ENCODE measurements around the gene RAE1. TPM values are rescaled to one million over a fixed set of nuclear protein-coding genes. Genes with fewer than 3 reads are reported as not detected.

RAE1 gene
- total RNA-seq, 1 experiment from 2014 or later = 53.1 TPM

DNA sequence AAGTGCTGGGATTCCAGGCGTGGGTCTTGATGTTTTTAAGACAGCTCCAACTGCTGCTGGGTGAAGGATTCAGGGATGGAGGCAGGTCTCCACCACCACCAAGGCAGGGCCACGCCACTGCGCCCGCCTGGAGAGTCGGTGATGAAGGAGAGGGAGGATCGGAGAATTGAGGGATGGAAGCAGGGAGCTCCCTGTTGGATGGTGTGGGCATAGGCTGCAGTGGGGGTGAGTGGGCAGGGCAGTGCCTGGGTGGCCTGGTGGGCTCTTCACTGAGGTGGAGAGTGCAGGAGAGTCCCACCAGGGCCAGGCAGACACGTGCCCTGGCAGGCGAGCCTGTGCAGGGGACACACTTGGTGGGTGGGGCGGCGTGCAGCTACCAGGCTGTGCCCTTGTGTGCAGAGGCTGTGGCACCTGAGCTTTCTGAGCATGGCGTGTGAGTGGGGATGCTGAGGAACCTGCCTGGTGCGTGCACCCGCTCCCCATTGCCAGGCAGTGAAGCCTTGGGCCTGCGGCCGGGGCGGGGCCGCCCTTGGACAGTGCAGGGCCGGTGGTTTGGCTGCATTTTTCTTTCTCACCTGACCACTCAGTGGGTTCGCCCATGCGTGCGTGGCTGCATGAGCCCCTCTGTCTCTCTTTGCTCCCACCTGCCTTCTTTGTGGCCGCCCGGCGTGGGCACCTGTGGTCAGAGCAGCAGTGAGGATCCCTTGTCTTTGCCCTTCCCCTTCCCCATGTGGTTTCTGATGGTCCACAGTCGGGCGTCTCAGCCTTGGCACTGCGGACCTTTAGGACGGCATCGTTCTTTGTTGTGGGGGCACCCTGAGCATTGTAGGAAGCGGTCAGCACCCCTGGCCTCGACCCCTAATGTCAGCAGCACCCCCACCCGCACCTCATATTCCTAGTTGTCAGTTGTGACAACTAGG is 51.4 kb downstream of the RAE1 start:
- Histone ChIP-seq H2BK20ac (ENCODE audit: low read depth, low read length, poor library complexity, severe bottlenecking) (no peak overlapping the region), H3K18ac (ENCODE audit: insufficient read length, low read depth, low read length) (no peak overlapping the region), H3T11ph (ENCODE audit: low read length) (no peak overlapping the region), H2BK15ac (ENCODE audit: low read depth, low read length) (no peak overlapping the region), H2AFZ (ENCODE audit: low read length) (no peak overlapping the region), H2AK5ac (ENCODE audit: insufficient read length, low read length) (no peak overlapping the region), H3K56ac (ENCODE audit: insufficient read length, low read depth, low read length) (no peak overlapping the region), H3K4me1 (ENCODE audit: insufficient read depth, low read length) (no peaks in the 10 kb centered on the region), H3K14ac (ENCODE audit: insufficient read depth, low read length) (no peak overlapping the region), H3K79me1 (ENCODE audit: insufficient read depth, low read depth, low read length, poor library complexity, severe bottlenecking) (no peaks in the 10 kb centered on the region), H4K91ac (ENCODE audit: insufficient read length, low read depth, low read length) (no peak overlapping the region), H3K4ac (ENCODE audit: low read depth, low read length) (no peak overlapping the region), H2BK5ac (ENCODE audit: insufficient read length, low read length) (no peak overlapping the region), H3K23ac (ENCODE audit: insufficient read length, low read depth, low read length) (no peak overlapping the region), H3K4me2 (ENCODE audit: insufficient read depth, insufficient read length, low read length) (no peak overlapping the region), H4K5ac (ENCODE audit: insufficient read length, low read depth, low read length) (no peak overlapping the region), H3K27ac (ENCODE audit: insufficient read length, low read depth, low read length) (no peak overlapping the region), H3K27me3 (ENCODE audit: insufficient read depth, low read length) (no peaks in the 10 kb centered on the region), H4K8ac (replicated peaks; ENCODE audit: insufficient read length, low read depth, low read length) (no peak overlapping the region), H2BK12ac (ENCODE audit: insufficient read length, low read depth, low read length) (no peak overlapping the region), H4K20me1 (ENCODE audit: control insufficient read depth, insufficient read depth, insufficient read length) (no peaks in the 10 kb centered on the region), H3K9ac (ENCODE audit: extremely low read depth, insufficient read length, low read length) (no peak overlapping the region), H3K9me3 (ENCODE audit: control insufficient read depth, low read depth, low read length) (no peaks in the 10 kb centered on the region), H2BK120ac (ENCODE audit: low read depth, low read length, poor library complexity, severe bottlenecking) (no peak overlapping the region), H3K79me2 (ENCODE audit: insufficient read depth, low read length) (no peaks in the 10 kb centered on the region; the same call in 1 of the 2 replicates), H3K23me2 (ENCODE audit: insufficient read length, low read depth, low read length, poor library complexity, severe bottlenecking) (no peaks in the 10 kb centered on the region)
- H3K9me3 Mint-ChIP-seq = no peaks in the 10 kb centered on the region
- WGBS (ENCODE audit: extremely low coverage, insufficient read length, low lambda C conversion rate) = no CpG with 5 or more reads among the region's 32 CpGs
- no peak overlapping the region for H3K4me3 Mint-ChIP-seq
- peaks cover 8 to 13% of the 10 kb centered on the region in 2 experiments for H3K4me1 Mint-ChIP-seq
- no peaks in the 10 kb centered on the region for H3K27me3 Mint-ChIP-seq (ENCODE audit: low read depth)
- TF ChIP-seq, protein P1, sequence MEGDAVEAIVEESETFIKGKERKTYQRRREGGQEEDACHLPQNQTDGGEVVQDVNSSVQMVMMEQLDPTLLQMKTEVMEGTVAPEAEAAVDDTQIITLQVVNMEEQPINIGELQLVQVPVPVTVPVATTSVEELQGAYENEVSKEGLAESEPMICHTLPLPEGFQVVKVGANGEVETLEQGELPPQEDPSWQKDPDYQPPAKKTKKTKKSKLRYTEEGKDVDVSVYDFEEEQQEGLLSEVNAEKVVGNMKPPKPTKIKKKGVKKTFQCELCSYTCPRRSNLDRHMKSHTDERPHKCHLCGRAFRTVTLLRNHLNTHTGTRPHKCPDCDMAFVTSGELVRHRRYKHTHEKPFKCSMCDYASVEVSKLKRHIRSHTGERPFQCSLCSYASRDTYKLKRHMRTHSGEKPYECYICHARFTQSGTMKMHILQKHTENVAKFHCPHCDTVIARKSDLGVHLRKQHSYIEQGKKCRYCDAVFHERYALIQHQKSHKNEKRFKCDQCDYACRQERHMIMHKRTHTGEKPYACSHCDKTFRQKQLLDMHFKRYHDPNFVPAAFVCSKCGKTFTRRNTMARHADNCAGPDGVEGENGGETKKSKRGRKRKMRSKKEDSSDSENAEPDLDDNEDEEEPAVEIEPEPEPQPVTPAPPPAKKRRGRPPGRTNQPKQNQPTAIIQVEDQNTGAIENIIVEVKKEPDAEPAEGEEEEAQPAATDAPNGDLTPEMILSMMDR (conservative IDR thresholded peaks at IDR 0.05) = no peak
- no peak for DNase-seq
- no peak overlapping the region; a peak in 1 of 7 replicates for H3K27ac Mint-ChIP-seq
- peaks cover 23 to 73% (median 64%) of the 10 kb centered on the region in 3 experiments for H3K36me3 Mint-ChIP-seq (ENCODE audit: insufficient read depth in 1 of 3, low read depth in 3 of 3)
